NCI-H187 treated with DMSO at 0.1 percent for 48 hours (cell line): ENCODE measurements around the gene ARHGAP24.
A peak's percentile ranks its signal among the peaks of the same experiment; 100 is the strongest.

Experiments used
- DNase-seq: peaks from one replicate; lab custom pipeline; 2025; lab: John Stamatoyannopoulos, UW

The ARHGAP24 gene

GRCh38 chr4:85474818-85475630, at the start of gene ARHGAP24:
Gene ARHGAP24, plus strand, starts transcription at chr4:85475150.
- DNase-seq = peak; percentile 94

GRCh38 chr4:85426366-85426765, 48.6 kb upstream of the ARHGAP24 start:
- no peak for DNase-seq

GRCh38 chr4:85427123-85427522, 47.8 kb upstream of the ARHGAP24 start:
- DNase-seq = no peak

- DNase-seq = no peak
Observed at GRCh38 chr4:85430226-85430625, 44.7 kb upstream of the ARHGAP24 start.

GRCh38 chr4:85430697-85431096, 44.3 kb upstream of the ARHGAP24 start:
- no peak for DNase-seq

GRCh38 chr4:85431156-85431555, 43.8 kb upstream of the ARHGAP24 start:
- no peak for DNase-seq

- DNase-seq = peak; percentile 79
Observed at GRCh38 chr4:85431881-85432485, 43.0 kb upstream of the ARHGAP24 start.

- DNase-seq = no peak
Observed at GRCh38 chr4:85445050-85445639, 29.8 kb upstream of the ARHGAP24 start.

GRCh38 chr4:85446141-85446861, 28.6 kb upstream of the ARHGAP24 start:
- no peak for DNase-seq

GRCh38 chr4:85448906-85449890, 25.8 kb upstream of the ARHGAP24 start:
- DNase-seq = no peak

GRCh38 chr4:85452058-85452731, 22.8 kb upstream of the ARHGAP24 start:
- no peak for DNase-seq

- no peak for DNase-seq
Observed at GRCh38 chr4:85455942-85456341, 19.0 kb upstream of the ARHGAP24 start.

GRCh38 chr4:85457752-85458467, 17.0 kb upstream of the ARHGAP24 start:
- no peak for DNase-seq

GRCh38 chr4:85459736-85460135, 15.2 kb upstream of the ARHGAP24 start:
- DNase-seq = no peak

- no peak for DNase-seq
Observed at GRCh38 chr4:85474356-85474755, 594 bp upstream of the ARHGAP24 start.

GRCh38 chr4:85475631-85476233, 782 bp downstream of the ARHGAP24 start:
- no peak for DNase-seq

- no peak for DNase-seq
Observed at GRCh38 chr4:85476381-85476780, 1.4 kb downstream of the ARHGAP24 start.

GRCh38 chr4:85477534-85477933, 2.6 kb downstream of the ARHGAP24 start:
- DNase-seq = no peak

GRCh38 chr4:85478576-85478975, 3.6 kb downstream of the ARHGAP24 start:
- no peak for DNase-seq
